AG09319 (cell line): Measurements from ENCODE around the gene USP4.

Experiments
- DNase-seq: peaks from one replicate; pipeline ENCODE4 v3.0.0-alpha.2; 2010; ENCODE audit warnings: low read depth; ENCODE audit errors: extremely low read depth
- CTCF ChIP-seq: IDR thresholded peaks from 2 replicates; pipeline ENCODE4 v1.5.1; 2011; ENCODE audit warnings: low read depth, mild to moderate bottlenecking, inconsistent platforms, low read length, moderate library complexity

Gene USP4

GRCh38 chr3:49378249-49378895 is 38.5 kb upstream of the USP4 start:
- DNase-seq = peak; percentile 77
- TF ChIP-seq CTCF = no peak

GRCh38 chr3:49377483-49377882 is 37.6 kb upstream of the USP4 start:
- TF ChIP-seq CTCF = no peak
- no peak for DNase-seq

- TF ChIP-seq CTCF = no peak
- no peak for DNase-seq
These were observed 32.1 kb upstream of the USP4 start for GRCh38 chr3:49371946-49372345.

- no peak for DNase-seq
- TF ChIP-seq CTCF = no peak
These were observed 30.9 kb upstream of the USP4 start for GRCh38 chr3:49370585-49371290.

- TF ChIP-seq CTCF = no peak
- no peak for DNase-seq
These were observed 22.7 kb upstream of the USP4 start for GRCh38 chr3:49362561-49362960.

- no peak for TF ChIP-seq CTCF
- DNase-seq = no peak
These were observed 19.8 kb upstream of the USP4 start for GRCh38 chr3:49359623-49360022.

- no peak for TF ChIP-seq CTCF
- no peak for DNase-seq
These were observed 19.0 kb upstream of the USP4 start for GRCh38 chr3:49358884-49359225.
